Hippocampal formation (tissue), 2 donors: ENCODE data around the gene RPL6.
"Not testable (repeated sequence)": the region's sequence is repeated elsewhere in the genome, so short reads cannot be mapped to it uniquely, and the experiment has no call there.

Experiments
- DNase-seq, 2 donors: peaks; one replicate each; lab custom pipeline; 2025; lab: John Stamatoyannopoulos, UW

RPL6 gene

DNA sequence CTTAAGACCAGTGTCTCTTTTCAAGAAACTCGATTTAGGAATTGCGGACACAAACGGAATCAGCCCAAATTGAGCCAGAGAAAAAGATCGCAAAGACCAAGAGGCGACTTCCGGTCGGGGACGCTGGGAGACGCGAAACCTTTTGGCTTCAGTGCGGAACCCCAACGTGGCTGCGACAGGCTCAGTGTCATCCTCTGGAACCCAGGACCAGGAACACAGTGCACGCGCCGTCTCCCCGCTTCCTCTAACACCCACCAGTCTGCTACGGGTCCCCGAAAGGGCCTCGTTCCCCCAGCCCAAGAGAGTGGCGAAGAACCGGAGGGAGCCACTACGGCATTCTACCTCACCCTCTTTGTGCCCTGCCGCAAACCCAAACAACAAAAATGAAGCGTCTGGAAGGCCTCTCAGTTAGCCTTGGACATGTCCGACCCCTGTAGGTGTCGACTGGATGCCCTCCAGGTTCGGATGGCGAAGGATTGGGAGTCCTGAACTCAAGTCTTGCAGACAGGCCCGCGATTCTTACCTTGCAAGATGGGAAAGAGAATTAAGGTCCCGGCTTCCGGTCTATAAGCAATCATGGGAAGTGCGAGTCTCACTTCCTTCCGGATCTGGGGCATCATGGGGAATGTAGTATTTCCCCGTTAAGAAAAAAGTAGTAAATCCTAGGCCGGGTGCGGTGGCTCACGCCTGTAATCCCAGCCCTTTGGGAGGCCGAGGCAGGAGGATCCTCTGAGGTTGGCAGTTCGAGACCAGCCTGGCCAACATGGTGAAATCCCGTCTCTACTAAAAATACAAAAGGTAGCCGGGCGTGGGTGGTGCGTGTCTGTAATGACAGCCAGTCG lies at the start of gene RPL6:
Gene RPL6 (minus strand): TSS at position 542 of the 842 bp plus-strand sequence. CDS start 949 bp downstream, outside the sequence.
- DNase-seq = peak; percentile 78 to 90

DNA sequence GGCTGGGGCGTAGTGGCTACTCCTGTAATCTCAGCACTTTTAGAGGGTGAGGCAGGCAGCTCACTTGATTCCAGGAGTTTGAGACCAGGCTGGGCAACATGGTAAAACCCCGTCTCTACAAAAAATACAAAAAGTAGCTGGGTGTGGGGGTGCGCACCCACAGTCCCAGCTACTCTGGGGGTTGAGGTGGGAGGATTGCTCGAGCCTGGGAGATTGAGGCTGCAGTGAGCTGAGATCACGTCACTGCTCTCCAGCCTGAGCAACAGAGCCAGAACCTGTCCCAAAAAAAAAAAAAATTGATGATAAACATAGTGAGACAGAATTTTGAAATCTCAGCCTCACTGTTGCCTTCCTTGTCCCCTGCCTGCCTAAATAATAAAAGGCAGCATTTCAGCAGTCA lies 49.3 kb upstream of the RPL6 start:
- DNase-seq = no peak

GRCh38 chr12:112458330-112458729 lies 48.9 kb upstream of the RPL6 start:
- no peak for DNase-seq

GRCh38 chr12:112457142-112457541 lies 47.7 kb upstream of the RPL6 start:
- DNase-seq = not testable (repeated sequence)

DNA sequence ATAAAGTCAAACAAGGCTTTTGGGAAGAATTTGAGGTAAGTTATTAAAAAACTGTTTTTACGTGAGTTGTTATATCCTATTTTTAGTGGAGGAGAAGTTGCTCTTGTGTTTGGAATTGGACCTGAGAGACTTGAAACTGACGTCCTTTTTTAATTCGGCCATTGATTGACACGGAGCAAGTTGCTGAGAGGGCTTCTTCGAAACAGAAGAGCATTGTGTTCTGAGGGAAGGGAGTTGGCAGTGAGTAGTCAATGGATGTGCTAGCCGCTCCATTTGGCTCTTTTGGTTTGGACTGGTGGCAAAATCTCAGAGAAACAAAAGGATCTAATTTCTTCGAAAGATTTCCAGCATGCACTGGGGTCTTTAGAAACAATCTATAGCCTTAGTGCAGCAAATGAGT lies 46.6 kb upstream of the RPL6 start:
- peak; percentile 44 to 86 for DNase-seq

- peak in 1 of 2 donors; percentile 9 for DNase-seq
Observed at GRCh38 chr12:112450725-112451124, 41.3 kb upstream of the RPL6 start.

DNA sequence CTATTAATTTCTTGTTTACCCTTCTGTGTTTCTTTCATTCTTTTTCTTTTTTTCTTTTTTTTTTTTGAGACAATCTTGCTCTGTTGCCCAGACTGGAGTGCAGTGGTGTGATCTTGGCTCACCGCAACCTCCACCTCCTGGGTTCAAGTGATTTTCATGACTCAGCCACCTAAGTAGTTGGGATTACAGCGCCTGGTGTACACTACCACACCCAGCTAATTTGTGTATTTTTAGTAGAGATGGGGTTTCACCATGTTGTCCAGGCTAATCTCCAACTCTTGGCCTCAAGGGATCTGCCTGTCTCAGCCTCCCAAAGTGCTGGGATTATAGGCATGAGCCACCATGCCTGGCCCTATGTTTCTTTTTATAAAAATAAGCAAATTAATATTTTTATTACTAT lies 38.8 kb upstream of the RPL6 start:
- not testable (repeated sequence) for DNase-seq

GRCh38 chr12:112447106-112447505 lies 37.7 kb upstream of the RPL6 start:
- DNase-seq = no peak

GRCh38 chr12:112446008-112446725 lies 36.8 kb upstream of the RPL6 start:
- no peak for DNase-seq

- no peak for DNase-seq
Observed at GRCh38 chr12:112443916-112444315, 34.5 kb upstream of the RPL6 start.

GRCh38 chr12:112440653-112441052 lies 31.2 kb upstream of the RPL6 start:
- DNase-seq = not testable (repeated sequence)

DNA sequence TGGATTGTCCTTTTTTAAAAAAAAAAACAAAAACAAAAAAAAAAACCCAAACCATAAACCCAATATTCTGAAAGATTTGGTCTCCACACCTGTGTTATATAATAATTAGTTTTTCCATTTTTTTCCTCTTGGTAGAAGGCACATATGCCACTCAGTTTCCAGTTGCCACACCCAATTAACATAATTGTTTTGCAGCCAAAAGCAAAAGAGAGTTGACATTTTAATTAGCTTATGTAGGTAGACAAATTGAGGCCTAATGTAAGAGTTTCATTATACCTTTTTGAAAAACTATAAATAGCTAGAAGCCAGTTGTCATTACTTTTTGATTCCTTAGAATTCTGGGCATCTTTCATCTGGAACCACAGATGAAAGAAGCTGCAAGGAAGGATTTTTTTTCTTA lies 30.4 kb upstream of the RPL6 start:
- DNase-seq = no peak

DNA sequence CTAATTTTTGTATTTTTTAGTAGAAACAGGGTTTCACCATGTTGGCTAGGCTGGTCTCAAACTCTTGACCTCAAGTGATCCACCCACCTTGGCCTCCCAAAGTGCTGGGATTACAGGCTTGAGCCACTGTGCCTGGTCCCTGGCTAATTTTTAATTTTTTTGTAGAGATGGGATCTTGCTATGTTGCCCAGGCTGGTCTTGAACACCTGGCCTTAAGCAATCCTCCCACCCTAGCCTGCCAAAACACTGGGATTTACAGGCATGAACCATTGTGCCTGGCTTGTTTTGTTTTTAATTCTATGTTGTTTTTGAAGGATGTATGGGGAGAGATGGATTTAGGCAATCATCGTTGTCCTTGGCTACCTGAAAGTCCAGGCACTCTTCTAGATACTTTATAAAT lies 29.2 kb upstream of the RPL6 start:
- not testable (repeated sequence) for DNase-seq

GRCh38 chr12:112433551-112433950 lies 24.1 kb upstream of the RPL6 start:
- no peak for DNase-seq

DNA sequence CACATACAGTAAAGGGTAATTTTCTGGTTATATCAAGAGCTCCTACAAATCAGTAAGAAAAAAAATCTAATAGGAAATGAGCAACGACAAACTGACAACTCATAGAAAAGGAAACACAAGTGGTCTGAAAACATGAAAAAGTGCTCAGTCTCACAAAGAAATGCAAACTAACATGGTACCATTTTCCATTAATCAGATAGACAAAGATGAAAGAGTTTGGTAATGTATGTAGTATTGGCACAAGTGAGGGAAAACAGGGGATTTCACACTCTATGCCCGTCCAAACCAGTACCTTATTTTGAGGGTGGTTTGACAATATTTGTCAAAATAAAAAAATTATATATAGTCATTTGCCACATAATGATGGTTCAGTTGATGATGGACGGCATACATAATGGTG lies 22.6 kb upstream of the RPL6 start:
- no peak for DNase-seq

- no peak for DNase-seq
Observed at GRCh38 chr12:112430929-112431328, 21.5 kb upstream of the RPL6 start.

- no peak for DNase-seq
Observed at GRCh38 chr12:112427760-112428159, 18.4 kb upstream of the RPL6 start.

- no peak for DNase-seq
Observed at GRCh38 chr12:112425582-112426382, 16.4 kb upstream of the RPL6 start.

GRCh38 chr12:112424126-112424525 lies 14.7 kb upstream of the RPL6 start:
- no peak for DNase-seq

GRCh38 chr12:112422531-112422930 lies 13.1 kb upstream of the RPL6 start:
- DNase-seq = peak; percentile 58 to 72

GRCh38 chr12:112421363-112421762 lies 12.0 kb upstream of the RPL6 start:
- DNase-seq = no peak

DNA sequence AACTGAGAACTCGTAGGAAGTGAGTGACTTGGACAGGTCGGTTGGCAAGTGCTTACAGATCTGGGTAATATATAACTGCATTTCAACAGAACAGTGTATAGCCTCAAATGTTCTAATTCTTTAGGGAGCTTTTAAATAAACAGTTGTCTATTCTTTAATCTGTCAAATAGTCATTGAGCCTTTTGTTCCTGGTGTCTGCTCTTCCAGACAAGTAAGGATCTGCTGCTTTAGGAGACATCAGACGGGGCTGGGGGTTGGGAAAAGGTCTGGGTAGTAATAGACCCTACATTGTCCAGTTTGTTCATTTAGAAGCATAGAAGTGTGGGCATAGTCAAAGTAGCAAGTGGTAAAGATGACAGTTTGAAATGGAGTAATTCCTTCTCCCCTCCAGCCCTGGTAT lies 11.3 kb upstream of the RPL6 start:
- no peak for DNase-seq
